ENCODE data around the gene TANGO2. TPM values are rescaled to one million over a fixed set of nuclear protein-coding genes. Genes with fewer than 3 reads are reported as not detected.

TANGO2 gene
- total and polyA plus RNA-seq, 10 of the 15 experiments (the other 5 are each of a cell fraction or from before 2014, with no cell fraction given), result 4.0 to 24.8 (median 20.9) TPM

DNA sequence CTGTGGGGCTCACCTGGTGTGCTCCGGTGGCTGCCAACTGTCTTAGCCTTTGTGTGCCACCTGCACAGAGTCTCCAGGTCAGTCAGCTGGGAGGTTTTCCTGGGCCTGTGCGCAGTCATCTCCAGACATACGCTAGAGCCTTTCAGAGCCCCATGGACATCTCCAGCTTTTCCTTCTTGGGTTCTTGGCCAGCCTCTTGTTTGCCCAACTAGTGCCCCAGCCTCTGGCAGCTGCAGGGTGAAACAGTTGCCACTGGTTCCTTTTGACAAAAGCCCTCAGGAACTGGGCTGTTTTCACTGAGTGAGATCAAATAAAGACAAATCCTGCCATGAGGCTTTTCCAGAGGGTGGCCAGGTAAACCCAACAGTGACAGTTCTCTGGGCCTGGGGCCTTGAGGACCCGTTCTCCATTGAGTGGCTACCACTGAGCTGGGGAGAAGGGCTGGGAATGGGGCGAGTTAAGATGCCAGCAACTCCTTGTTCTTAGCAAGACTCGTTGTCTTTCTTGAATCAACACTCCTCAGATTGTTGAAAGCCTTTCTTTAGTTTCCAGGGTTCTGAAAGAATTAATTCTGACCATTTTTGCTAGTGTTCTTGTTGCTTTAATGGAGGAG, 78.3 kb downstream of the TANGO2 start:
- Histone ChIP-seq H3K36me3 (ENCODE audit: control insufficient read depth in 2 of 2, insufficient read depth in 2 of 2, low read length in 1 of 2) (peaks cover 18 to 21% of the 10 kb centered on the region in 2 experiments), H3K4me3 (no peak overlapping the region), H3K9ac (ENCODE audit: control insufficient read depth, insufficient read depth, low read length) (no peak overlapping the region), H4K20me1 (ENCODE audit: control insufficient read depth, insufficient read depth) (no peaks in the 10 kb centered on the region), H3K4me1 (ENCODE audit: control insufficient read depth, insufficient read depth, low read length) (no peaks in the 10 kb centered on the region), H2AFZ (ENCODE audit: control insufficient read depth, low read depth, low read length) (no peak overlapping the region), H3K79me2 (ENCODE audit: control insufficient read depth, insufficient read depth, low read length) (no peaks in the 10 kb centered on the region), H3K4me2 (ENCODE audit: control insufficient read depth, insufficient read depth) (no peak overlapping the region), H3K27ac (ENCODE audit: control insufficient read depth, insufficient read depth) (no peak overlapping the region), H3K27me3 (replicated peaks in 1 of 2; ENCODE audit: control insufficient read depth in 2 of 2, insufficient read depth in 2 of 2, low read length in 1 of 2) (no peaks in the 10 kb centered on the region), H3K9me3 (replicated peaks; ENCODE audit: control insufficient read depth, insufficient read depth, low read length) (no peaks in the 10 kb centered on the region)
- WGBS (ENCODE audit: insufficient coverage, insufficient replicate concordance, low lambda C conversion rate, missing lambda C conversion rate), result 98% methylated on average over 6 of the region's 6 CpGs
- DNase-seq (ENCODE audit: low read depth, low spot score), result no peak
- POLR2A ChIA-PET, result no interaction called here
- CTCF ChIA-PET, result no interaction called here
- SMC1A ChIA-PET (ENCODE audit: uncharacterized antibody, unreplicated experiment), result no interaction called here
- no TSS peak for BruUV-seq (replicated peaks)
- RAD21 ChIA-PET (ENCODE audit: unreplicated experiment), result no interaction called here
- intact Hi-C loops (cut with micrococcal nuclease; ENCODE audit: unreplicated experiment), result no loop called here
- in situ Hi-C loops (cut with MboI), result no loop called here
- no peak for FAIRE-seq
- TF ChIP-seq ASH2L (IDR thresholded peaks at IDR 0.05; ENCODE audit: borderline replicate concordance, low read depth) (no peak), NFYA (IDR thresholded peaks at IDR 0.05; ENCODE audit: borderline replicate concordance, low read depth, low read length) (no peak), ATF7 (IDR thresholded peaks at IDR 0.05; ENCODE audit: low read depth) (no peak), PML (IDR thresholded peaks at IDR 0.05; ENCODE audit: low read length) (no peak), TBL1XR1 (IDR thresholded peaks at IDR 0.05; ENCODE audit: low read depth, low read length) (no peak), TCF12 (IDR thresholded peaks at IDR 0.05; ENCODE audit: low read depth, low read length) (no peak), POLR2AphosphoS2 (IDR thresholded peaks at IDR 0.05; ENCODE audit: low read depth, low read length) (no peak), CBX3 (IDR thresholded peaks at IDR 0.05; ENCODE audit: borderline replicate concordance, low read depth) (no peak), BCLAF1 (IDR thresholded peaks at IDR 0.05) (no peak), MTA3 (IDR thresholded peaks at IDR 0.05; ENCODE audit: borderline replicate concordance, low read length) (no peak), CREB1 (IDR thresholded peaks at IDR 0.05; ENCODE audit: low read depth) (no peak), USF2 (IDR thresholded peaks at IDR 0.05; ENCODE audit: borderline replicate concordance, low read depth, low read length) (no peak), ZNF217 (IDR thresholded peaks at IDR 0.05) (no peak)
- no peak for ATAC-seq
